ENCODE measurements around the gene SELL. TPM values are rescaled to one million over a fixed set of nuclear protein-coding genes. Genes with fewer than 3 reads are reported as not detected.

Gene SELL
- total and polyA plus RNA-seq, 7 donors, result 0.55 to 62.9 (median 1.5) TPM

DNA sequence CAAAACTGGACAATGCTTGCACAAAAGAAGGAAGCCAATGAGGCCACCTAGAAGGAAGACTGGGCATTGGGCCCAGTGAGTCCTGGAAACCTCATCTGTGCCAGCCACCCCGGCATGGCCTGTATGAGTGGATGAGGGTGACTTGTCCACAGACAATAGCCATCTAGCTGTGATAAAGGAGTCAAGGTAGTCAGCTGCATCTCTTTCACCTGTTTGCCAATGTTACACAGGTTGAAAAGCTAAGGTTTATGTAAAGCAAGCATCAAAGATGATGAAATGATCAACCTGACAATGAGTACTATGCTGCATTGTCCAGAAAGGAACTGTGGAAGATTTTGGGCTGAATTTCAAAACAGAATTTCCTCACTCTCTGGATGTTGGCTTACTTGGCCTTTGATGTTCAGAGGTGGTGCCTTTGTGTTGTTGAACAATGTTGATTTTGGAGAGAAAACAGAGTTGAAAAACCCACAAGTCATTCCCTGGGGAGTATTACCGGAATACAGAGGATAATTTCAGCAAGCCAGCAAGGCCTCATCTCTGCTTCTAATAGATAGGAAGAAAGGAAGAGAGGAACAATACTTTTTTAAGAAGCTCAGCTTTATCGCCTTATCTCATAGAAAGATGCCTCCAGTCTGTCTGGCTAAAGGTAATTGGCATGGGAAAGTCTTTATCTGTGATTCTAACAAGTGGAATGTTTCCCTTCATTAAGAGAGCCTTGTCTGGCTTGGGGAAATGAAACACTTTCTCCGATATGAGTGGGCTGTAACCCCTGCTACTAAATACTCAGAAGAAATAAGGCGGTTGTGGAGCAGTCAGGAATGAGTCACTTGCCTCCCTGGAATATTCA lies 33.8 kb upstream of the SELL start:
- Histone ChIP-seq H3K27me3 (no peaks in the 10 kb centered on the region), H3K36me3 (no peaks in the 10 kb centered on the region), H3K27ac (no peak overlapping the region), H3K4me1 (no peaks in the 10 kb centered on the region), H3K4me3 (no peak overlapping the region), H3K9me3 (no peaks in the 10 kb centered on the region)
- no peak for TF ChIP-seq POLR2AphosphoS5 (IDR thresholded peaks at IDR 0.05)
- no peak for TF ChIP-seq EP300 (IDR thresholded peaks at IDR 0.05)
- TF ChIP-seq POLR2A (IDR thresholded peaks at IDR 0.05), result no peak
- TF ChIP-seq, protein P1, sequence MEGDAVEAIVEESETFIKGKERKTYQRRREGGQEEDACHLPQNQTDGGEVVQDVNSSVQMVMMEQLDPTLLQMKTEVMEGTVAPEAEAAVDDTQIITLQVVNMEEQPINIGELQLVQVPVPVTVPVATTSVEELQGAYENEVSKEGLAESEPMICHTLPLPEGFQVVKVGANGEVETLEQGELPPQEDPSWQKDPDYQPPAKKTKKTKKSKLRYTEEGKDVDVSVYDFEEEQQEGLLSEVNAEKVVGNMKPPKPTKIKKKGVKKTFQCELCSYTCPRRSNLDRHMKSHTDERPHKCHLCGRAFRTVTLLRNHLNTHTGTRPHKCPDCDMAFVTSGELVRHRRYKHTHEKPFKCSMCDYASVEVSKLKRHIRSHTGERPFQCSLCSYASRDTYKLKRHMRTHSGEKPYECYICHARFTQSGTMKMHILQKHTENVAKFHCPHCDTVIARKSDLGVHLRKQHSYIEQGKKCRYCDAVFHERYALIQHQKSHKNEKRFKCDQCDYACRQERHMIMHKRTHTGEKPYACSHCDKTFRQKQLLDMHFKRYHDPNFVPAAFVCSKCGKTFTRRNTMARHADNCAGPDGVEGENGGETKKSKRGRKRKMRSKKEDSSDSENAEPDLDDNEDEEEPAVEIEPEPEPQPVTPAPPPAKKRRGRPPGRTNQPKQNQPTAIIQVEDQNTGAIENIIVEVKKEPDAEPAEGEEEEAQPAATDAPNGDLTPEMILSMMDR (IDR thresholded peaks at IDR 0.05), result no peak
- DNase-seq, result no peak
- WGBS, 2 donors, result 84 to 85% methylated on average over 5 of the region's 5 CpGs
- intact Hi-C loops (cut with DNase I), result no loop called here

DNA sequence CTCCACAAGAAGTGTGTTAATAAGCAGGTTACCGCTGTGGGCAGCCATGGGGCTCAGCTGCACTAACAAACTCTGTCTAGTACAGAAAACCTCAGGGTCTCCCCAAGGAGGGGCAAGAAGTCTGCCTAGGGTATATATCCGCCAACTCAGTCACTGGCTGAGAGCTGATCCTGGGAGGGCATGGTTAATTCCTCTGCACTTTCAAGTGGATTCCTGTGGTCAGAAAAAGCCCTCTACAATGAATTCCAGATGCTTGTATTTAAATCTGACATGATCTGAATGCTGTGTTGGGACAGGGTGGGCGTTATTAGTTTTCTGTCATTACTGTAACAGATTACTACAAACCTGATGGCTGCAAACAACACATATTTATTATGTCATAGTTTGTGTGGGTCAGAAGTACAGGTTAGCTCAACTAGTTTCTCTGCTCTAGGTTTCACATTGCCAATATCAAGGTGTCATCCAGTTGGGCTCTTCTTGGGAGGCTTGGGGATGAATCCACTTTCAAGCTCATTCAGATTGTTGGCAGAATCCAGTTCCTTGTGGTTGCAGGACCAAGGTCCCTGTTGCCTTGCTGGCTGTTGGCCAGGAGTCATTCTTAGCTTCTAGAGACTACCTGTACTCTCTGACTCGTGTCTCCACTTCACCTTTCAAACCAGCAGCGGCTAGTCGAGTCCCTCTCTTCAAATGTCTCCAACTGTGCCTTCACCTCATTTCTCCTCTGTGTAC lies 30.4 kb upstream of the SELL start:
- DNase-seq, result no peak
- intact Hi-C loops (cut with DNase I), result no loop called here
- Histone ChIP-seq H3K27me3 (peaks cover 0 to 2% (median 0%) of the 10 kb centered on the region in 3 donors), H3K4me3 (no peak overlapping the region), H3K4me1 (no peaks in the 10 kb centered on the region), H3K9me3 (no peaks in the 10 kb centered on the region), H3K27ac (no peak overlapping the region), H3K36me3 (no peaks in the 10 kb centered on the region)
- 86 to 91% methylated on average over 6 of the region's 6 CpGs for WGBS, 2 donors
- TF ChIP-seq EP300 (IDR thresholded peaks at IDR 0.05) (no peak), POLR2AphosphoS5 (IDR thresholded peaks at IDR 0.05) (no peak), POLR2A (IDR thresholded peaks at IDR 0.05) (no peak)
- TF ChIP-seq, protein P1 (IDR thresholded peaks at IDR 0.05), result no peak

DNA sequence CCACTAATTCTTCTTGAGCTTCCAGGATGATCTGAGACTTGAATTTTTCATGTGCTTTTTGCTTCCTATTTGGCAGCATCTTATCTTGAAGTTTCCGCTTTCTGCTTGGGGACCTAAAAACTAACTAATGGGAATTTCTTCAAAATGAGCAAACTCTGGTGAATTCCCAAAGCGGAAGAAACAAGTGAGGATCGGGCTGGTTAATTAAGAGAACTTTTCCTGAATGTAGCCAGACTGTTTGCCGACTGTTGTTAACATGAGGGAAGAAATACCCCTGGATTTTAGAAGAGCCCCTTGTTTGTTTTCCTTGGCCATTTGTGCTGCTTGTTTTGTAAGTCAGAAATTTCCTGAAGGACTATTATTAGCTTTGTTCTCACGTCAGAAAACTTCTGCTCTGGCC lies 28.6 kb upstream of the SELL start:
- no peak for TF ChIP-seq POLR2A (IDR thresholded peaks at IDR 0.05)
- TF ChIP-seq EP300 (IDR thresholded peaks at IDR 0.05), result no peak
- TF ChIP-seq, protein P1 (IDR thresholded peaks at IDR 0.05), result no peak
- TF ChIP-seq POLR2AphosphoS5 (IDR thresholded peaks at IDR 0.05), result no peak
- Histone ChIP-seq H3K36me3 (no peaks in the 10 kb centered on the region), H3K4me1 (no peaks in the 10 kb centered on the region), H3K4me3 (no peak overlapping the region), H3K9me3 (no peaks in the 10 kb centered on the region), H3K27ac (no peak overlapping the region), H3K27me3 (peaks cover 0 to 5% (median 0%) of the 10 kb centered on the region in 3 donors)
- intact Hi-C loops (cut with DNase I), result no loop called here
- no peak for DNase-seq
- 77 to 88% methylated on average over 5 of the region's 5 CpGs for WGBS, 2 donors

DNA sequence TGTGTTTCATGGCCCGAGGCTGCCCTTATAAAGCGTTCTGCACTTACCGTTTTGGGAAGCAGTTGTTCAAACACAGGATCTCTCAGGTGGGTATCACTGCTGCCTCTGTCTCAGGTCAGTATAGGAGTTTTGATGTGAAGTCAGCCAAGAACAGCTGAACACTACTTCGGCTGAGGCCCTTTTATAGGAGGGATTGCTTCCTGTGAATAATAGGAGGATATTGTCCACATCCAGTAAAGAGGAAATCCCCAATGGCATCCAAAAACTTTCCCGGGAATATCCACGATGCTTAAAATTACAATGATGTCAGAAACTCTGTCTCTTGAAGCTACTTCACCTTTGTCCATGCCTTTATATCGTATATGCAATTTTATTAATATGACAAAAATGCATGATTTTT lies 22.5 kb upstream of the SELL start, which contains the start of gene SELE:
Gene SELE (minus strand): TSS at position 156 of the 400 bp plus-strand sequence. CDS start 467 bp downstream, outside the sequence.
- Histone ChIP-seq H3K27ac (no peak within 1 kb of the TSS), H3K4me1 (no peaks in the 10 kb centered on the region), H3K9me3 (no peaks in the 10 kb centered on the region), H3K27me3 (peaks cover 0 to 5% (median 0%) of the 10 kb centered on the region in 3 donors), H3K36me3 (no peaks in the 10 kb centered on the region), H3K4me3 (no peak within 1 kb of the TSS)
- no peak for TF ChIP-seq POLR2AphosphoS5 (IDR thresholded peaks at IDR 0.05)
- TF ChIP-seq POLR2A (IDR thresholded peaks at IDR 0.05), result no peak
- no peak for TF ChIP-seq EP300 (IDR thresholded peaks at IDR 0.05)
- TF ChIP-seq, protein P1 (IDR thresholded peaks at IDR 0.05), result no peak
- WGBS, 2 donors, result 82 to 88% methylated on average over 7 of the region's 7 CpGs
- intact Hi-C loops (cut with DNase I), result no loop called here
- DNase-seq, result no peak

All from sigmoid colon (tissue), 7 donors.